HL-60 (cell line): ENCODE results near the gene OVCA2.
A peak's percentile ranks its signal among the peaks of the same experiment; 100 is the strongest.

Experiments used
- DNase-seq, 2 experiments: peaks; one replicate each; pipeline ENCODE4 v3.0.0-alpha.2; 2010 to 2020; ENCODE audit warnings: low read depth in 1 of 2, low spot score in 1 of 2
- H3K27ac ChIP-seq: fragments of 250-450 bp; sonication (Bioruptor Pico); replicated peaks from 2 replicates; pipeline ENCODE4 v1.5.1; 2020; ENCODE audit warnings: mild to moderate bottlenecking, moderate library complexity
- H3K27me3 ChIP-seq: fragments of 250-450 bp; sonication (Bioruptor Pico); 2 replicates; pipeline ENCODE4 v1.5.1; 2021; ENCODE audit warnings: mild to moderate bottlenecking, moderate library complexity; ENCODE audit not compliant: insufficient read depth, poor library complexity, severe bottlenecking
- H3K4me3 ChIP-seq: replicated peaks from 2 replicates; pipeline ENCODE4 v1.5.1; 2011; ENCODE audit warnings: mild to moderate bottlenecking, control low read depth, low read length; ENCODE audit not compliant: insufficient read depth
- CTCF ChIP-seq: IDR thresholded peaks from one replicate; pipeline ENCODE4 v1.5.1; 2011; ENCODE audit warnings: low read length, control low read depth, inconsistent platforms; ENCODE audit not compliant: insufficient read depth
- GABPA ChIP-seq: IDR thresholded peaks from 2 replicates; pipeline ENCODE4 v1.6.1; 2012; ENCODE audit warnings: low read depth
- POLR2AphosphoS5 ChIP-seq: IDR thresholded peaks from 2 replicates; pipeline ENCODE4 v1.6.1; 2012; ENCODE audit warnings: low read depth
- REST ChIP-seq: IDR thresholded peaks from 2 replicates; pipeline ENCODE4 v1.6.1; 2012; ENCODE audit warnings: low read depth; ENCODE audit not compliant: insufficient replicate concordance
- SPI1 ChIP-seq: IDR thresholded peaks from 2 replicates; pipeline ENCODE4 v1.6.1; 2012; ENCODE audit warnings: low read depth, mild to moderate bottlenecking, borderline replicate concordance

OVCA2 gene

GRCh38 chr17:2051933-2052559 lies 10.2 kb downstream of the OVCA2 start:
- Histone ChIP-seq H3K27me3 (peaks cover 12% of the 10 kb centered on the region), H3K27ac (no peak overlapping the region), H3K4me3 (no peak overlapping the region)
- TF ChIP-seq REST: no peak
- no peak for TF ChIP-seq POLR2AphosphoS5
- TF ChIP-seq CTCF: no peak
- TF ChIP-seq GABPA: no peak
- no peak for TF ChIP-seq SPI1
- DNase-seq: no peak

- no peak for DNase-seq
- TF ChIP-seq CTCF: peak; percentile 23
- no peak for TF ChIP-seq SPI1
- H3K27me3 ChIP-seq: peaks cover 12% of the 10 kb centered on the region
- no peak overlapping the region for H3K27ac ChIP-seq
- H3K4me3 ChIP-seq: peak overlapping the region; percentile 46
These were observed 11.8 kb downstream of the OVCA2 start for GRCh38 chr17:2053380-2054261.

GRCh38 chr17:2054262-2054511 lies 12.4 kb downstream of the OVCA2 start:
- TF ChIP-seq REST: no peak
- no peak for TF ChIP-seq CTCF
- TF ChIP-seq SPI1: no peak
- TF ChIP-seq GABPA: no peak
- no peak for TF ChIP-seq POLR2AphosphoS5
- peaks cover 12% of the 10 kb centered on the region for H3K27me3 ChIP-seq
- DNase-seq: no peak
- peak overlapping the region; percentile 46 for H3K4me3 ChIP-seq
- no peak overlapping the region for H3K27ac ChIP-seq
